GM12891 (cell line): ENCODE measurements around the gene KRT77.

Source experiments
- PAX5 ChIP-seq: IDR thresholded peaks from 2 replicates; pipeline ENCODE4 v1.6.1; 2011; ENCODE audit warnings: low read length, moderate library complexity, mild to moderate bottlenecking; ENCODE audit not compliant: insufficient read depth, severe bottlenecking
- POLR2A ChIP-seq: IDR thresholded peaks from 2 replicates; pipeline ENCODE4 v1.6.1; 2011; ENCODE audit warnings: low read depth, low read length, control low read depth
- POLR2AphosphoS5 ChIP-seq: IDR thresholded peaks from 2 replicates; pipeline ENCODE4 v1.6.1; 2011; ENCODE audit warnings: low read depth, low read length, control low read depth
- TAF1 ChIP-seq: IDR thresholded peaks from 2 replicates; pipeline ENCODE4 v1.6.1; 2011; ENCODE audit warnings: low read depth, low read length, control low read depth

DNA sequence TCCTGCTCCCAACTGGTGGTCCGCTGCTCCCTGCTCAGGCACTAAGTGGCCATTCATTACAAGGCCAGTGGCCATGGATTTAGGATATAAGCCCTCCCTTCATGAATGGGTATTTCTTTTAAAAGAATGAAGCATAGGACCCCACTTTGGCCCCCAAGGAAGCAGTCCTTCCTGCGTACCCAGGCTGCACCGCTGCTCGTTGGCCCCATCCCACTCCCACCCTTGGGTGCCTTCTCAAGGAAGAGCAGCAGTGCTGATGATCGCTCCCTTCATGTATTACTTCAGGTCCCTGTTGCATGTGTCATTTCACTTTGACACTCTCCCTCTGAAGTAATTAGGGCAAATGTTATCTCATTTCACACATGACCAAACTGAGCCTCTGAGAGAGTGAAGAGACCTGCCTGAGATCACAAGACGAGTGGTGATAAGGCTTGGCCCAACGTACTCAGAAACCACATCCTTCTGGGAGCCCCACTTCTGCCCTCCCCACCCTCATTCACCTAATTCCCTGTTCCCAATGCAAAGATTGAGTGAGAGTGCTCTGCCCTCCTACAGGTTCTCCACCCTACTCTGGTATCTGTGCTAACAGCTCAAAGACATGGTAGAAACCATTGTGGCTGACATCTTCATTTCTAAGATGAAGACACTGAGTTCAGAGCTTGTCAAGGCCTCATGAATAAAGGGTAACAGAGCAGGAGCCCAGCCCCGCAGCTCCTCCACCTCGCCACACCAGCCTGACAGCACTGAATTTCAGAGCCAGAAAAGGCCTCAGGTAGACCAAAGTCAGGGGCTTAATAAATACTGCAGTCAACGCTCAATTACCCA, 41.0 kb downstream of the KRT77 start:
- TF ChIP-seq POLR2A (no peak), POLR2AphosphoS5 (no peak), TAF1 (no peak), PAX5 (no peak)
